ENCODE measurements around the gene EPX. TPM values are rescaled to one million over a fixed set of nuclear protein-coding genes. Genes with fewer than 3 reads are reported as not detected.

The EPX gene
- total RNA-seq, 1 experiment from 2014 or later: not detected

- H3K14ac ChIP-seq (ENCODE audit: insufficient read depth, low read length): no peak overlapping the region
- no peak overlapping the region for H2BK15ac ChIP-seq (ENCODE audit: low read depth, low read length)
- Mint-ChIP-seq H3K36me3 (ENCODE audit: insufficient read depth in 1 of 3, low read depth in 3 of 3) (no peaks in the 10 kb centered on the region), H3K27me3 (ENCODE audit: low read depth) (peaks cover 15% of the 10 kb centered on the region), H3K4me3 (no peak overlapping the region), H3K9me3 (no peaks in the 10 kb centered on the region; a peak in 1 of 5 replicates), H3K4me1 (peaks cover 7 to 8% of the 10 kb centered on the region in 2 experiments; a peak in 3 of 4 replicates), H3K27ac (no peak overlapping the region)
- no peaks in the 10 kb centered on the region for H4K20me1 ChIP-seq (ENCODE audit: control insufficient read depth, insufficient read depth, insufficient read length)
- no peak overlapping the region for H3T11ph ChIP-seq (ENCODE audit: low read length)
- H3K23me2 ChIP-seq (ENCODE audit: insufficient read length, low read depth, low read length, poor library complexity, severe bottlenecking): no peaks in the 10 kb centered on the region
- H3K4ac ChIP-seq (ENCODE audit: low read depth, low read length): no peak overlapping the region
- H2AK5ac ChIP-seq (ENCODE audit: insufficient read length, low read length): no peak overlapping the region
- TF ChIP-seq CTCF (conservative IDR thresholded peaks at IDR 0.05): no peak
- no peak overlapping the region for H4K91ac ChIP-seq (ENCODE audit: insufficient read length, low read depth, low read length)
- H3K27me3 ChIP-seq (ENCODE audit: insufficient read depth, low read length): no peaks in the 10 kb centered on the region; the same call in 1 of the 2 replicates
- no peak overlapping the region for H4K8ac ChIP-seq (replicated peaks; ENCODE audit: insufficient read length, low read depth, low read length)
- H2BK20ac ChIP-seq (ENCODE audit: low read depth, low read length, poor library complexity, severe bottlenecking): no peak overlapping the region
- H3K4me2 ChIP-seq (ENCODE audit: insufficient read depth, insufficient read length, low read length): no peak overlapping the region
- no peak overlapping the region for H3K27ac ChIP-seq (ENCODE audit: insufficient read length, low read depth, low read length)
- no peak overlapping the region for H3K56ac ChIP-seq (ENCODE audit: insufficient read length, low read depth, low read length)
- no peaks in the 10 kb centered on the region for H3K79me1 ChIP-seq (ENCODE audit: insufficient read depth, low read depth, low read length, poor library complexity, severe bottlenecking)
- no peaks in the 10 kb centered on the region for H3K79me2 ChIP-seq (ENCODE audit: insufficient read depth, low read length)
- no peaks in the 10 kb centered on the region for H3K9me3 ChIP-seq (ENCODE audit: control insufficient read depth, low read depth, low read length)
- H2BK12ac ChIP-seq (ENCODE audit: insufficient read length, low read depth, low read length): no peak overlapping the region
- no peak overlapping the region for H2BK5ac ChIP-seq (ENCODE audit: insufficient read length, low read length)
- DNase-seq: no peak
- WGBS (ENCODE audit: extremely low coverage, insufficient read length, low lambda C conversion rate): no CpG with 5 or more reads among the region's 4 CpGs
- no peak overlapping the region for H4K5ac ChIP-seq (ENCODE audit: insufficient read length, low read depth, low read length)
- H3K4me1 ChIP-seq (ENCODE audit: insufficient read depth, low read length): no peaks in the 10 kb centered on the region
- no peak overlapping the region for H2BK120ac ChIP-seq (ENCODE audit: low read depth, low read length, poor library complexity, severe bottlenecking)
- H2AFZ ChIP-seq (ENCODE audit: low read length): no peak overlapping the region
- no peak overlapping the region for H3K9ac ChIP-seq (ENCODE audit: extremely low read depth, insufficient read length, low read length)
- H3K23ac ChIP-seq (ENCODE audit: insufficient read length, low read depth, low read length): no peak overlapping the region
- no peak overlapping the region for H3K18ac ChIP-seq (ENCODE audit: insufficient read length, low read depth, low read length)
Observed at GRCh38 chr17:58183514-58183913, 9.0 kb upstream of the EPX start.

Data from H9 (cell line).